GM19099 (cell line): ENCODE measurements around the gene HP.
"Not testable (repeated sequence)": the region's sequence is repeated elsewhere in the genome, so short reads cannot be mapped to it uniquely, and the experiment has no call there.

Experiments used
- POLR2A ChIP-seq: IDR thresholded peaks from 3 replicates; pipeline ENCODE4 v1.6.1; 2011; ENCODE audit warnings: low read depth; ENCODE audit not compliant: insufficient read length; ENCODE audit errors: extremely low read depth

The HP gene

GRCh38 chr16:72054254-72054847 is at the start of gene HP:
Gene HP (plus strand): TSS chr16:72054505. CDS start chr16:72054653, 148 bp downstream.
- TF ChIP-seq POLR2A, result not testable (repeated sequence)

GRCh38 chr16:72008424-72009216 is 45.7 kb upstream of the HP start, which contains the start of gene DHODH:
Gene DHODH (plus strand): TSS chr16:72008744. CDS start chr16:72008765, 21 bp downstream.
- peak; percentile 84 for TF ChIP-seq POLR2A

GRCh38 chr16:72009779-72010178 is 44.5 kb upstream of the HP start:
- TF ChIP-seq POLR2A, result no peak

GRCh38 chr16:72012607-72013006 is 41.7 kb upstream of the HP start:
- TF ChIP-seq POLR2A, result no peak

- no peak for TF ChIP-seq POLR2A
Observed at GRCh38 chr16:72013389-72013788, 40.9 kb upstream of the HP start.

- TF ChIP-seq POLR2A, result no peak
Observed at GRCh38 chr16:72013888-72014581, 40.3 kb upstream of the HP start.

GRCh38 chr16:72014675-72015074 is 39.6 kb upstream of the HP start:
- no peak for TF ChIP-seq POLR2A

GRCh38 chr16:72015124-72015523 is 39.2 kb upstream of the HP start:
- no peak for TF ChIP-seq POLR2A

- TF ChIP-seq POLR2A, result no peak
Observed at GRCh38 chr16:72018470-72018869, 35.8 kb upstream of the HP start.

- no peak for TF ChIP-seq POLR2A
Observed at GRCh38 chr16:72021043-72021442, 33.3 kb upstream of the HP start.

- no peak for TF ChIP-seq POLR2A
Observed at GRCh38 chr16:72022127-72022526, 32.2 kb upstream of the HP start.

- TF ChIP-seq POLR2A, result no peak
Observed at GRCh38 chr16:72023962-72024361, 30.3 kb upstream of the HP start.

- TF ChIP-seq POLR2A, result no peak
Observed at GRCh38 chr16:72024862-72025382, 29.4 kb upstream of the HP start.

GRCh38 chr16:72025404-72026114 is 28.7 kb upstream of the HP start:
- no peak for TF ChIP-seq POLR2A
